ENCODE data around the gene IQSEC2. TPM values are rescaled to one million over a fixed set of nuclear protein-coding genes. Genes with fewer than 3 reads are reported as not detected.

The IQSEC2 gene
- total and polyA plus RNA-seq, 9 of the 15 experiments (the other 6 are each of a cell fraction or from before 2014, with no cell fraction given) = 2.7 to 41.8 (median 20.1) TPM

GRCh38 chrX:53263597-53264094 is 17.7 kb downstream of the IQSEC2 start (continued):
- no peak for TF ChIP-seq SREBF1 (IDR thresholded peaks at IDR 0.05; ENCODE audit: borderline replicate concordance, low read depth, low read length)
- TF ChIP-seq MTA3 (IDR thresholded peaks at IDR 0.05; ENCODE audit: borderline replicate concordance) = no peak
- peak; percentile 85 for TF ChIP-seq ZNF316 (IDR thresholded peaks at IDR 0.05)
- TF ChIP-seq SNIP1 (IDR thresholded peaks at IDR 0.05; ENCODE audit: low read depth) = no peak
- peak; percentile 73 for TF ChIP-seq MAFF (IDR thresholded peaks at IDR 0.05; ENCODE audit: low read length)
- TF ChIP-seq CAMTA2 (CRISPR knock-in tag; conservative IDR thresholded peaks at IDR 0.05) = no peak
- peak; percentile 67 for TF ChIP-seq ZEB2 (IDR thresholded peaks at IDR 0.05)
- TF ChIP-seq GATAD2A (IDR thresholded peaks at IDR 0.05) = no peak
- TF ChIP-seq C11orf30 (IDR thresholded peaks at IDR 0.05; ENCODE audit: low read depth) = peak; percentile 90
- peak; percentile 71 for TF ChIP-seq ZNF592 (IDR thresholded peaks at IDR 0.05)
- TF ChIP-seq DEAF1 (CRISPR knock-in tag; IDR thresholded peaks at IDR 0.05) = no peak
- peak; percentile 79 for TF ChIP-seq FOSL1 (tag; conservative IDR thresholded peaks at IDR 0.05)
- no peak for TF ChIP-seq FUS (optimal IDR thresholded peaks at IDR 0.05; ENCODE audit: low read depth, low read length)
- TF ChIP-seq RAD51 (IDR thresholded peaks at IDR 0.05; ENCODE audit: borderline replicate concordance, low read depth) = no peak
- TF ChIP-seq ZNF609 (CRISPR knock-in tag; IDR thresholded peaks at IDR 0.05; ENCODE audit: borderline replicate concordance) = no peak
- TF ChIP-seq SMARCA4 (IDR thresholded peaks at IDR 0.05) = peak; percentile 44; the same call in 1 of the 2 replicates
- TF ChIP-seq MNT (conservative IDR thresholded peaks at IDR 0.05) = peak; percentile 13 to 59; a peak in 2 of 4 replicates
- TF ChIP-seq CHD1 (IDR thresholded peaks at IDR 0.05; ENCODE audit: low read length) = no peak

All from K562 (cell line).